ENCODE results near the gene UBASH3B.

Gene UBASH3B

DNA sequence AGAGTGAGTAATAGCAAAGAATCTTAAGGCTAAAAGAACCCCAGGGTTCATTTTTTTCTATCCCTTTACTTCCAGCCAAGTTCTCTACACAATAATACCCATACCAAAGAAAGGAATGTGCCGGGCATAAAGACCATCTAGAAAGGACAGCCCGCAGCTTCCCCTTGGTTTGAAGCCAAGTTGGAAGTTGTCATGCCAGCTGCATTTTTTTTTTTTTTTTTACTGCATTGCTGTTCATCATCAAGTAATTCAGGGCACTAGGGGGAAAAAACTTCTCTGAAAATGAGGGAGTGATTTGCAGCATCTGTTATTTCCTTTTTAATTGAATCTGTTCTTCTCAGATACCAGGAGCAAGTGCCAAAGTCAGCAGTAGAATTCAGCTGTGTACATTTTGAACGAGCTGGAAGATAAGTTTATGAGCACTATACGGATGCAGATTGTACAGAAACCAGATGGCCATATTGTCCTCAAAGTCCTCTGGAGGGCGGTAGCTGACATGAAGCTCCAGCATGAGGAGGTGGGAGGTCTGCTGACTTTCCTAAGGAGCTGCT is 56.4 kb downstream of the UBASH3B start:
- Histone ChIP-seq H3K4me3 (ENCODE audit: low read length, poor library complexity, severe bottlenecking) (no peak overlapping the region), H3F3A (ENCODE audit: low read depth) (peaks cover 16% of the 10 kb centered on the region), H3K9me2 (replicated peaks; ENCODE audit: low read depth, low read length) (no peaks in the 10 kb centered on the region), H3K4me1 (ENCODE audit: insufficient read depth, low read length, poor library complexity, severe bottlenecking) (peaks cover 81% of the 10 kb centered on the region), H3K4me2 (ENCODE audit: low read depth, low read length, poor library complexity, severe bottlenecking) (peak overlapping the region; percentile 25), H3K79me2 (ENCODE audit: insufficient read depth, low read length) (peaks cover 98% of the 10 kb centered on the region), H4K20me1 (ENCODE audit: insufficient read depth, low read length, poor library complexity, severe bottlenecking) (no peaks in the 10 kb centered on the region), H3K9ac (ENCODE audit: low read depth, low read length, poor library complexity, severe bottlenecking) (peak overlapping the region; percentile 33), H3K9me3 (ENCODE audit: insufficient read depth, low read depth, low read length) (no peaks in the 10 kb centered on the region), H2AFZ (ENCODE audit: low read length) (no peak overlapping the region), H3K27me3 (ENCODE audit: insufficient read depth, low read length, poor library complexity, severe bottlenecking) (no peaks in the 10 kb centered on the region), H3K36me3 (ENCODE audit: insufficient read depth, low read length) (peaks cover 32% of the 10 kb centered on the region; the same call in 1 of the 2 replicates)
- TF ChIP-seq EZH2phosphoT487 (IDR thresholded peaks at IDR 0.05; ENCODE audit: borderline replicate concordance): no peak
- TF ChIP-seq, protein P1, sequence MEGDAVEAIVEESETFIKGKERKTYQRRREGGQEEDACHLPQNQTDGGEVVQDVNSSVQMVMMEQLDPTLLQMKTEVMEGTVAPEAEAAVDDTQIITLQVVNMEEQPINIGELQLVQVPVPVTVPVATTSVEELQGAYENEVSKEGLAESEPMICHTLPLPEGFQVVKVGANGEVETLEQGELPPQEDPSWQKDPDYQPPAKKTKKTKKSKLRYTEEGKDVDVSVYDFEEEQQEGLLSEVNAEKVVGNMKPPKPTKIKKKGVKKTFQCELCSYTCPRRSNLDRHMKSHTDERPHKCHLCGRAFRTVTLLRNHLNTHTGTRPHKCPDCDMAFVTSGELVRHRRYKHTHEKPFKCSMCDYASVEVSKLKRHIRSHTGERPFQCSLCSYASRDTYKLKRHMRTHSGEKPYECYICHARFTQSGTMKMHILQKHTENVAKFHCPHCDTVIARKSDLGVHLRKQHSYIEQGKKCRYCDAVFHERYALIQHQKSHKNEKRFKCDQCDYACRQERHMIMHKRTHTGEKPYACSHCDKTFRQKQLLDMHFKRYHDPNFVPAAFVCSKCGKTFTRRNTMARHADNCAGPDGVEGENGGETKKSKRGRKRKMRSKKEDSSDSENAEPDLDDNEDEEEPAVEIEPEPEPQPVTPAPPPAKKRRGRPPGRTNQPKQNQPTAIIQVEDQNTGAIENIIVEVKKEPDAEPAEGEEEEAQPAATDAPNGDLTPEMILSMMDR (conservative IDR thresholded peaks at IDR 0.05; ENCODE audit: low read length): peak; percentile 68

DNA sequence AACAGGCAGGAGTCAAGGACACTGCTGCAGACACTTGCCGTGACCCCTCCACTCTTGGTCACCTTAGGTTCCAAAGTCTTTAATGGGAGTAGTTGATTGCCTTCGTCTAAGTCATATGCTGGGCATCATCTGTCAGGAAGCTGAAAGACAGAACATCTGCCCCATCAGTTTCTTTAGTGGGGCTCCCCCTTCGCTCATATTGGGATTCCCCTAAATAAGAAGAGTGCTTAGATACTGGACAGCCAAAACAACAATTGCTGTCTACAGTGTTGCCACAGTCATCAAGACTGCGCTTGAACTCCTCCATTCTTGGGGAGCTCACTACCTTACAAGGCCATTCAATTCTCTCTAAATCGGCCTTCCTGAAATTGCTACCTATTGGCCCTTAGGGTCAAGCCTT is 58.5 kb downstream of the UBASH3B start:
- TF ChIP-seq, protein P1 (conservative IDR thresholded peaks at IDR 0.05; ENCODE audit: low read length): no peak
- no peak for TF ChIP-seq EZH2phosphoT487 (IDR thresholded peaks at IDR 0.05; ENCODE audit: borderline replicate concordance)
- H3K27me3 ChIP-seq (ENCODE audit: insufficient read depth, low read length, poor library complexity, severe bottlenecking): no peaks in the 10 kb centered on the region
- peaks cover 89% of the 10 kb centered on the region for H3K79me2 ChIP-seq (ENCODE audit: insufficient read depth, low read length)
- H3F3A ChIP-seq (ENCODE audit: low read depth): peaks cover 26% of the 10 kb centered on the region
- no peaks in the 10 kb centered on the region for H4K20me1 ChIP-seq (ENCODE audit: insufficient read depth, low read length, poor library complexity, severe bottlenecking)
- no peak overlapping the region for H3K4me2 ChIP-seq (ENCODE audit: low read depth, low read length, poor library complexity, severe bottlenecking)
- no peak overlapping the region for H3K4me3 ChIP-seq (ENCODE audit: low read length, poor library complexity, severe bottlenecking)
- H3K9ac ChIP-seq (ENCODE audit: low read depth, low read length, poor library complexity, severe bottlenecking): peak overlapping the region; percentile 2
- H3K9me3 ChIP-seq (ENCODE audit: insufficient read depth, low read depth, low read length): no peaks in the 10 kb centered on the region
- H3K36me3 ChIP-seq (ENCODE audit: insufficient read depth, low read length): peaks cover 32% of the 10 kb centered on the region; the same call in 1 of the 2 replicates
- H2AFZ ChIP-seq (ENCODE audit: low read length): no peak overlapping the region
- peaks cover 87% of the 10 kb centered on the region for H3K4me1 ChIP-seq (ENCODE audit: insufficient read depth, low read length, poor library complexity, severe bottlenecking)
- no peaks in the 10 kb centered on the region for H3K9me2 ChIP-seq (replicated peaks; ENCODE audit: low read depth, low read length)

DNA sequence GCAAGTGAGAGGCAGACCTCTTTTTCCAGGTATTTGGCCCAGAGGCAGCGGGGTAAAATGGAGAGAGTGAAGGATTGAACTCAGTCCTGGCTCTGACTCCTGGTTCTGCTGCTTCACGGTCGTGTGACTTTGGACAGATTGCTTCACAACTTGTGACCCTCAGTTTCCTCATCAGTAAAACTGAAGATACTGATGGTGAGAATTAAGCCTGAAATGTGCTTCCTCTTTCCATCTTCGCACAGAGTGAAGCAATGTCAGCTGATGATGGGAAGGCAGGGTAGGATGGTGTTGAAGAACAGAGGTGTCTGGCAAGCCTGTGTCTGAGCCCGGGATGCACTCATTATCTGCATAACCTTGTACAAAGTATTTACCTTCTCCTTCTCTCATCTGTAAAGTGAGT is 59.0 kb downstream of the UBASH3B start:
- Histone ChIP-seq H3K27me3 (ENCODE audit: insufficient read depth, low read length, poor library complexity, severe bottlenecking) (no peaks in the 10 kb centered on the region), H4K20me1 (ENCODE audit: insufficient read depth, low read length, poor library complexity, severe bottlenecking) (no peaks in the 10 kb centered on the region), H3K4me1 (ENCODE audit: insufficient read depth, low read length, poor library complexity, severe bottlenecking) (peaks cover 87% of the 10 kb centered on the region), H3K4me2 (ENCODE audit: low read depth, low read length, poor library complexity, severe bottlenecking) (no peak overlapping the region), H3K9me3 (ENCODE audit: insufficient read depth, low read depth, low read length) (no peaks in the 10 kb centered on the region), H3K36me3 (ENCODE audit: insufficient read depth, low read length) (peaks cover 32% of the 10 kb centered on the region; the same call in 1 of the 2 replicates), H3K9me2 (replicated peaks; ENCODE audit: low read depth, low read length) (no peaks in the 10 kb centered on the region), H3K4me3 (ENCODE audit: low read length, poor library complexity, severe bottlenecking) (no peak overlapping the region), H3F3A (ENCODE audit: low read depth) (peaks cover 26% of the 10 kb centered on the region), H2AFZ (ENCODE audit: low read length) (no peak overlapping the region), H3K79me2 (ENCODE audit: insufficient read depth, low read length) (peaks cover 89% of the 10 kb centered on the region), H3K9ac (ENCODE audit: low read depth, low read length, poor library complexity, severe bottlenecking) (peak overlapping the region; percentile 2)
- TF ChIP-seq, protein P1 (conservative IDR thresholded peaks at IDR 0.05; ENCODE audit: low read length): no peak
- TF ChIP-seq EZH2phosphoT487 (IDR thresholded peaks at IDR 0.05; ENCODE audit: borderline replicate concordance): no peak
